Measurements from ENCODE around the gene GID8.
A peak's percentile ranks its signal among the peaks of the same experiment; 100 is the strongest.

Gene GID8

DNA sequence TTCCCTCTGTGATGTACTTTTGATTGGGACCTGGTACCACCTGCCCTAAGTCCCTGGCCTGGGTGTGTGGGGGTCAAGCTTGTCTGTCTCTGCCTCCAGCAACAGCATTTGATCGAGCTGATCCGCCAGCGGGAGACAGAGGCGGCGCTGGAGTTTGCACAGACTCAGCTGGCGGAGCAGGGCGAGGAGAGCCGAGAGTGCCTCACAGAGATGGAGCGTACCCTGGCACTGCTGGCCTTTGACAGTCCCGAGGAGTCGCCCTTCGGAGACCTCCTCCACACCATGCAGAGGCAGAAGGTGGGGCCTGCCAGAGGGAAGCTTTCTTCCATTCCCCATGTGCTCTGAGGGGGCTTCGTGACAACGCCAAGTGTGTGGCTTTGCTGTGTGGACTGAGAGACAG lies 5.4 kb downstream of the GID8 start:
- DNase-seq (ENCODE audit: low read depth): no peak

- DNase-seq (ENCODE audit: low read depth): no peak
These were observed 6.2 kb downstream of the GID8 start for GRCh38 chr20:62944184-62944583.

DNA sequence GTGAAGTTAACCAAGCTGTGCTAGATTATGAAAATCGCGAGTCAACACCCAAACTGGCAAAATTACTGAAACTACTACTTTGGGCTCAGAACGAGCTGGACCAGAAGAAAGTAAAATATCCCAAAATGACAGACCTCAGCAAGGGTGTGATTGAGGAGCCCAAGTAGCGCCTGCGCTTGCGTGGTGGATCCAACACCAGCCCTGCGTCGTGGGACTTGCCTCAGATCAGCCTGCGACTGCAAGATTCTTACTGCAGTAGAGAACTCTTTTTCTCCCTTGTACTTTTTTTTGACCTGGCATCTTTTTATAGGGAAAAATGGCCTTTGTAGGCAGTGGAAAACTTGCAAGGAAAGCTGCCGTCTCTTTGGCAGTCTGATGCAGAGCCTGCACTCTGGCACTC lies 6.8 kb downstream of the GID8 start:
- DNase-seq (ENCODE audit: low read depth): no peak

- no peak for DNase-seq (ENCODE audit: low read depth)
These were observed 7.9 kb downstream of the GID8 start for GRCh38 chr20:62945771-62946339.

- no peak for DNase-seq (ENCODE audit: low read depth)
These were observed 9.0 kb downstream of the GID8 start for GRCh38 chr20:62946918-62947317.

DNA sequence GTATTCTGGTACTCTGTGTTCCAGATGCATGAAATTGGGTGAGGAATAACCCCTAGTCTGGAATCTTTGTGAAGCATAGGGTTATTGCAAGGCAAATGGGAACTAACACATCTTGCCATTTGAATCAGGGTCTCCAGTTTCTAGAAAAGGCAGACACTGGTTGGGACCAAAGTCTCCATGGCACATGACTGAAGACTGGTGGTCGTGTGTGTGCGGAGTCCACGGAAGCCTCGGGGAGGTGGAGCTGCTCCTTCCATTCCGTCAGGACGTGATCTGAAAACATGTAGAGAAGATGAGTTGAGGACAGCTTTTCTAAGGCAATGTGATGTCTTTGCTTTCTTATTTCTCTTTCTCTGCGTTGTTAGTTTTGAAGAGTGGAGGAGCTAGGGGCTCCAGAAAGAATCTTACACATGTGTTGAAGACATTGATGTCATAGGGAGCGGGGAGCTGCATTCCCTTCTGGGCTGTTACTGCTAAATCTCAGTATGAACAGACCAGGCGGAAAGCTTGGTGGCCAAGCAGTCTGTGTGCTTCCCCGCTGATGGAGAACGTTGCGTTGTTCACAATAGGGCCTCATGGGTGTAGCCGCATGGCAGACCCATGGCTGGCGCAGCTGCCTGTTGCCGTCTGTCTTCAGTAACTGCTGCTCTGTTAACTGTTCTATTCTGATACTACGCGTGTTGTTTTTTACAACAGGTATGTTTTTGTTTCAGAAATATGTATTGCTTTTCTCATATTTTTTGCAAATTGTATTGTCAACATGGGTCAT lies 9.8 kb downstream of the GID8 start:
- DNase-seq (ENCODE audit: low read depth): no peak

GRCh38 chr20:62949153-62949821 lies 11.3 kb downstream of the GID8 start:
- no peak for DNase-seq (ENCODE audit: low read depth)

DNA sequence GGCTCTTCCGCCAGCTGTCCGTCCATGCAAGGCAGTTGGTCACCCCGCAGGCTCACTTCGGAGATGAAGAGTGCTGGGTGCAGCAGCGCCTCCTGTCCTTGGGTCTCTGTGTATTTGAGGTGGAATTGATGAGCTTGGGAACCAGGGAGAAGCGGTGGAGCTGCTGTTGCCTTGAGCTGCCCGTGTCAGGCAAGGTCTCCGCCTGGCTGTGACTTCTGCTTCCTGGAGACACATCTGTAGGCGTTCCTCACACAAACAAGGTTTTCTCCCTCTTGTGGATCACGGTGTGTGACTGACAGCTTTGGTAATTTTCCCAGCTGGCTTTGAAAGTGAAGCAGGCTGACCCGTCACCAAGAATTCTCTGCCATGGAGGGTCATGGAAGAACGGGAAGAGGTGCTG lies 12.0 kb downstream of the GID8 start:
- no peak for DNase-seq (ENCODE audit: low read depth)

- no peak for DNase-seq (ENCODE audit: low read depth)
These were observed 12.8 kb downstream of the GID8 start for GRCh38 chr20:62950741-62951140.

DNA sequence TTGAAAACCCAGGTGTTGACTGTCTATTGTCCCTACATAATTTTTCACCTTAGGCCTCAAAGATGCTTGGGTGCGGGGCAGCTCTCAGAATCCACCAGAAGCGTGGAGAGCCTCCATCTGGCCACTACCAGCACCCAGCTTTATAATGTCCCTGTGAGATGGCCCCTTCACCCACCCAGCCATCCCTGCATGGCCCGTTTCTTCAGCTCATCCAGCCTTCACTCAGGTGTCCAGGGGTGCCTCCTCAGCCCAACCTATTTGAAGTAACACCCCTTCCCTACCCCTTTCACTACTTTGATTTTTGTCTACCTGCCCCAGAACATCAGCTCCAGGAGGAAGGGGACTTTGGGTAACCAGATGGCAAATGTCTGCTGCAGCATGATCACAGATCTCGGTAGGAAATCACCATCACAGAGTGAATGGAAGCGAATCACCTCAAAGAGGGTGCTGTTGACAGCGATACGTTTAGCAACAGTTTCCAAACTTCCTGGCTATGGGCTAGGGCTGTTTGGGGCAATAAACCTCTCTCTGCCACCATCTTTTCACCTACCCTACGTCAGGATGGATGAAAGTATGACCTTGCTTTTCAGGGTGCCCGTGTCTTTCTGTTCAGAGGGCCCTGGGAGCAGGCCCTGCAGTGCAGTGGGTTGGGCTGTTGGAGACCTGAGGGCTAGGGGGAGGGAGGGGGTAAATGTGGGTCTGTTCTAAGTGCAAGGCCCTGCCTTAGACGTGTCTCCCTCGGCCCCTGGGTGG lies 13.4 kb downstream of the GID8 start:
- DNase-seq (ENCODE audit: low read depth): no peak

GRCh38 chr20:62951896-62952372 lies 14.0 kb downstream of the GID8 start:
- DNase-seq (ENCODE audit: low read depth): no peak

DNA sequence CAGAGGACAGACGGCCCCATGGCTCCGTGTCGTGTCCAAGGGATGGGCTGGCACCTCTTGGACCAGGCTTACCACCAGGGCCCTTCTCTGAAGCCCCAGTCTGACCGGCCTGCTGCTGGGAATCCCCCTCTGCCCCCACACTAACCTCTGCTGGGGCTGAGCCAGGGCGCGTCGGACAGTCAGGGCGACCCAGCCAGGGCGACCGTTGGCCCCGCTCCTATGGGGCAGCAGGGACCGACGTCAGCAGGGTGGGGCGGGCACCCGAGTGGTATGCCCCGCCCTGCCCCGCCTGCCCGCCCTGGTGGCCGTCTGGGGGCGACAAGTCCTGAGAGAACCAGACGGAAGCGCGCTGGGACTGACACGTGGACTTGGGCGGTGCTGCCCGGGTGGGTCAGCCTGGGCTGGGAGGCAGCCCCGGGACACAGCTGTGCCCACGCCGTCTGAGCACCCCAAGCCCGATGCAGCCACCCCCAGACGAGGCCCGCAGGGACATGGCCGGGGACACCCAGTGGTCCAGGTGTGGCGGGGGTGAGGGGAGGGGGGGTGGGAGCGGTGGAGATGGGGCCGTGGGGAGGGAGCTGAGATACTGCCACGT lies 14.5 kb downstream of the GID8 start, which contains the start of gene SLC17A9:
Gene SLC17A9, plus strand, starts transcription at position 337 of the 595 bp plus-strand sequence. Its CDS starts 122 bp downstream, at position 459.
- peak; percentile 34 for DNase-seq (ENCODE audit: low read depth)

GRCh38 chr20:62952968-62953838 lies 15.3 kb downstream of the GID8 start:
- DNase-seq (ENCODE audit: low read depth): no peak

DNA sequence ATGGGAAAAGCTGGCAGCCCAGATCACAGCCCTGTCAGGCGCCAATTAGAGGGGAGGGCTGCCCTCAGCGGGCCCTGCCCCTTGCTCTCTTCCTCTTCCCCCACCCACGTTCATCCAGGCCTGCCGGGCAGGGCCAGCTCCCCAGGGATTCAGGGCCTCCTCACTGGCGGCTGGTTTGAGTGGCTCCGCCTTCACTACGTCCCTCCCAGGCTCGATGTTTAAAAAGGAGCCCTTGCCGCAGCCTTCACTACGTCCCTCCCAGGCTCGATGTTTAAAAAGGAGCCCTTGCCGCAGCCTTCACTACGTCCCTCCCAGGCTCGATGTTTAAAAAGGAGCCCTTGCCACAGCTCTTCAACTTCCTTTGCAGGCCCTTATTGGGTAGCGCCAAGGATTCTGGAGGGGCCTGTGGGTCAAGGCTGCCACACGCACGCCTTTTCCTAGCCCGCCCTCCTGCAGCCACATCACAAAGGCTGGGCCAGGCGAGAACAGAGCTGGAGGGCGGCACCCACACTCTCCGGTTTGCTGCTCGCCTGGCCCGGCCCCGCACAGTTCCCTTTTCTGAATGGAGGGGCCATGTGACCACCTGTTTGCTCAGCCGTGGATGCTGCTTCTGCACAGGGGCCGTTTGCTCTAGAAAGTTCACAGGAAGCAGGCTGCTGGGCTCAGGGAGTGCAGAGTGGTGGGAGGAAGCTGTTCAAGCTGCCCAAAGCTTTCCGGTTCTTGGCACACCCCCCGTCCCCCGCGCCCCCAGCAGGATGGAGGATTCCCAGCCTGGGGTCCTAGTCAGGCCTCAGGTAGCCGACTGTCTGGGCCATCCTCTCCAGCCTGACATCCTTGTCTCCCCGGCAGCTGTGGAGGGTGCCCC lies 16.1 kb downstream of the GID8 start:
- DNase-seq (ENCODE audit: low read depth): peak; percentile 35

DNA sequence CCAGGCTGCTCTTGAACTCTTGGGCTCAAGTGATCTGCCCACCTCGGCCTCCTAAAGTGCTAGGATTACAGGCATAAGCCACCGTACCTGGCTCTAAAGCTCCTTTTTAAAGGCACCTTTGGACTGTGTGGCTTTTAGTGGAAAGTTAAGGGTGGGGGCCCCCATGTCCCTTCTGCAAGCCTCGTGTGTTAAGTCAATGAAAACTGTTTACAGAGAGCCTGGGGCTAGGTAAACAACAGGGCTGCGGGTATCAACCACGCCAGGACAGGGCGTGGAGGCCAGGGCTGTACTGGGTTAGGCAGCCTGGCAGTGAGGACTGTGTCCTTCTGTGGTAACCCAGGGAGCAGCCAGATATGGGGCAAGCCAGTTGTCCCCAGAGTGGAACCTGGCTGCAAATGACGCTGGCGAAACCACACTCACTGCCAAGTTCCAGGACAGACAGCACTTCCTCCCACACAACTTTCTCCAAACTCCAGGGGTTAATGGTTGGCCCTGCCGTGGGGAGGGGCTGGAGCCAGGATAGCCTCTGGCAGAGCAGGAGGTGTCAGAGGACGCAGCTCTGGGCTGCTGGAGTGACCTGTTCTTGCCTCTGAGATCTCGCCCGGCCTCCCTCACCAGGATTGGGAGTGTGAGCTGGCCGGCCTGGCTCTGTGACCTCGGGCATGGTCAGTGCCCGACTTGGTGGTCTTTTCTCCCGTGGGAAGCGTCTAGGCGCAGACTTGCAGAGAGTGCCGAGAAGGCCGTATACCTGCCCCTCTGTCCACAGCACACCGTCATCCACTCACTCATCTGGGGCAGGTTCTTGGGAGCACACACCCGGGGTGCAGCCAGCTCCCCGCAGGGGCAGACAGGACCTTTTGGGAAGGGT lies 17.8 kb downstream of the GID8 start:
- DNase-seq (ENCODE audit: low read depth): no peak

- no peak for DNase-seq (ENCODE audit: low read depth)
These were observed 18.6 kb downstream of the GID8 start for GRCh38 chr20:62956387-62957135.

DNA sequence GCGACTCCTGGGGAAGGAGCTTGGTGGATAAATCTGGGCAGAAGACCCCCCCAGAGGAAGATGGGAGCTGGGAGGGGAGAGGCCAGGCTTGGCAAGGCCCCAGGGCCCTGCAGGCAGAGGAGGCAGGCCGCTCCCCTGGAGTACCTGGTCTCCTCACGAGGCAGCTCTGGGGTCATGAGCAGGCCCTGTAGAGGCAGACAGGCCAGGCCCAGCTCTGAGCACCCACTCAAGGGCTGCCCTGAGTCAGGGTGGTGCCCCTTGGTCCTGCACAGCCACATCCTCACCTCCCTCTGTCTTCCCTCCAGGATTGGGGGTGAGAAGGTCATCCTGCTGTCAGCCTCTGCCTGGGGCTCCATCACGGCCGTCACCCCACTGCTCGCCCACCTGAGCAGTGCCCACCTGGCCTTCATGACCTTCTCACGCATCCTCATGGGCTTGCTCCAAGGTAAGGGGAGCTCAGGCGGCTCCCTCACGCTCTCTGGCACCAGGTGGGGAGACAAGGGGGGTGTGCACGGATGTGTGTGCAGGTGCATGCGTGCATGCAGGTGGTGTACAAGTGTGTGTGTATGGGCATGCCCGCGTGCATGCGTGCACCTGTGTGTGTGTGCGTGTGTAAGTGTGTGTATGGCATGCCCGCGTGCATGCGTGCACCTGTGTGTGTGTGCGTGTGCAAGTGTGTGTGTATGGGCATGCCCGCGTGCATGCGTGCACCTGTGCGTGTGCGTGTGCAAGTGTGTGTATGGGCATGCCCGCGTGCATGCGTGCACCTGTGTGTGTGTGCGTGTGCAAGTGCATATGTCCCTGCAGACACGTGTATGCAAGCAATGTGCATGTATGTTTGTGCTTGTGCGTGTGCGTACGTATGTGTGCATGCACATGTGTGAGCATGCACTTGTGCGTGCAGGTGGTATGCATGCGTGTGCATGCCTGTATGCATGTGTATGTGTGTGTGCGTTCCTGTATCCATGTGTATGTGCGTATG lies 19.5 kb downstream of the GID8 start:
- DNase-seq (ENCODE audit: low read depth): no peak
